ENCODE measurements around the gene HNF1B.

DNA sequence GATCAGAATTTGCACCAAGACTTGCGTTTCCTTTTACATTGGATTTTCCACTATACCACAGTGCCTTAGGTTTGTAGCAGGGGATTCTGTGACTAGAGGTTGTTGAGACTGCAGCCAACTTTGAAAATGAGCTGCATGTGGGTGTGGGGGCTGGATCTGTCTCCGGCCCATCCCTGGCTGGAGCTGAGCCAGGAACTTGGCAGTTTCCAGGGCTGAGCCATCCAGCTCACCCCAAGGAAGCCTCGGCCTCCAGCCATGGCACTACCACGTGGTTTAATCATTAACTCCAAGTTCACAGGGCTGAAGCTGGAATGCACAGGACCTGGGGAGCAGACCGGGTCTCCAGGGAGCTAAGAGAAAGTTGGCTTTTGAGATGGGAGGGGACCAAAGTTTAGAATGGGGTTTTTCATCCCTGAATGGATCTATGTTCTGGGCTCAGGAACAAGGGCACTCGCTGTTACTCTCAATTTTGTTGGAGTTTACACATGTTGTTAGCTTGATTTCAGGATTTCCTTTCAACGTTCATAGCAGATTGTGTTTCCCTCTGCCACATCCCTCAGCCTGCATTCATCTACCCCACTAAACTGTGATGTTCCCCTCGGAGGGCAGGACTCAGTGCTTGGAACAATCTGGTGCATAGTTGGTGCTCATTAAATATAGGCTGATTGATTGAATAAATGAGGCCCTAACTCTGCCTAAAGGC, 42.3 kb upstream of the HNF1B start:
- TF ChIP-seq MYC (IDR thresholded peaks at IDR 0.05; ENCODE audit: low read depth, low read length) (no peak), POLR2AphosphoS5 (IDR thresholded peaks at IDR 0.05; ENCODE audit: insufficient read depth, low read depth, low read length) (no peak), EZH2 (IDR thresholded peaks at IDR 0.05; ENCODE audit: borderline replicate concordance, low read depth, low read length, severe bottlenecking) (no peak), POLR2A (IDR thresholded peaks at IDR 0.05; ENCODE audit: low read depth, low read length) (no peak), FOS (IDR thresholded peaks at IDR 0.05; ENCODE audit: borderline replicate concordance, insufficient read depth, low read length) (no peak)
- TF ChIP-seq, protein P1, sequence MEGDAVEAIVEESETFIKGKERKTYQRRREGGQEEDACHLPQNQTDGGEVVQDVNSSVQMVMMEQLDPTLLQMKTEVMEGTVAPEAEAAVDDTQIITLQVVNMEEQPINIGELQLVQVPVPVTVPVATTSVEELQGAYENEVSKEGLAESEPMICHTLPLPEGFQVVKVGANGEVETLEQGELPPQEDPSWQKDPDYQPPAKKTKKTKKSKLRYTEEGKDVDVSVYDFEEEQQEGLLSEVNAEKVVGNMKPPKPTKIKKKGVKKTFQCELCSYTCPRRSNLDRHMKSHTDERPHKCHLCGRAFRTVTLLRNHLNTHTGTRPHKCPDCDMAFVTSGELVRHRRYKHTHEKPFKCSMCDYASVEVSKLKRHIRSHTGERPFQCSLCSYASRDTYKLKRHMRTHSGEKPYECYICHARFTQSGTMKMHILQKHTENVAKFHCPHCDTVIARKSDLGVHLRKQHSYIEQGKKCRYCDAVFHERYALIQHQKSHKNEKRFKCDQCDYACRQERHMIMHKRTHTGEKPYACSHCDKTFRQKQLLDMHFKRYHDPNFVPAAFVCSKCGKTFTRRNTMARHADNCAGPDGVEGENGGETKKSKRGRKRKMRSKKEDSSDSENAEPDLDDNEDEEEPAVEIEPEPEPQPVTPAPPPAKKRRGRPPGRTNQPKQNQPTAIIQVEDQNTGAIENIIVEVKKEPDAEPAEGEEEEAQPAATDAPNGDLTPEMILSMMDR (IDR thresholded peaks at IDR 0.05; ENCODE audit: extremely low read depth in 1 of 2, insufficient read depth in 1 of 2, low read depth in 1 of 2, low read length in 2 of 2) = no peak
- TF ChIP-seq, protein P2, sequence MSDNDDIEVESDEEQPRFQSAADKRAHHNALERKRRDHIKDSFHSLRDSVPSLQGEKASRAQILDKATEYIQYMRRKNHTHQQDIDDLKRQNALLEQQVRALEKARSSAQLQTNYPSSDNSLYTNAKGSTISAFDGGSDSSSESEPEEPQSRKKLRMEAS (IDR thresholded peaks at IDR 0.05; ENCODE audit: insufficient read depth, insufficient read length) = no peak

All from endothelial cell of umbilical vein (primary cell).